ENCODE data around the gene INHBC. TPM values are rescaled to one million over a fixed set of nuclear protein-coding genes. Genes with fewer than 3 reads are reported as not detected.
"Not testable (repeated sequence)": the region's sequence is repeated elsewhere in the genome, so short reads cannot be mapped to it uniquely, and the experiment has no call there.

INHBC gene
- total RNA-seq, 1 donor from 2014 or later: 51.9 TPM

- no peak for DNase-seq (ENCODE audit: low spot score)
- no peak for ATAC-seq
Measured at GRCh38 chr12:57428965-57429364, 5.6 kb upstream of the INHBC start.

- no peak for ATAC-seq
- DNase-seq (ENCODE audit: low spot score): no peak
Measured at GRCh38 chr12:57429473-57430111, 5.0 kb upstream of the INHBC start.

GRCh38 chr12:57430112-57430930 is 4.3 kb upstream of the INHBC start:
- DNase-seq (ENCODE audit: low spot score): peak; percentile 70
- peak; percentile 50 for ATAC-seq

- DNase-seq (ENCODE audit: low spot score): peak; percentile 97
- peak; percentile 74 for ATAC-seq
Measured at GRCh38 chr12:57430931-57431566, 3.5 kb upstream of the INHBC start, which contains the start of gene R3HDM2. Gene R3HDM2 (minus strand): TSS chr12:57431043. CDS start chr12:57310428, 120,615 bp downstream.

GRCh38 chr12:57431654-57432188 is 2.9 kb upstream of the INHBC start:
- ATAC-seq: no peak
- no peak for DNase-seq (ENCODE audit: low spot score)

- DNase-seq (ENCODE audit: low spot score) (no peak), ATAC-seq (no peak)
Measured at GRCh38 chr12:57433370-57433769, 1.2 kb upstream of the INHBC start.

GRCh38 chr12:57435293-57435692 is 709 bp downstream of the INHBC start:
- ATAC-seq (peak; percentile 12), DNase-seq (ENCODE audit: low spot score) (no peak)

- DNase-seq (ENCODE audit: low spot score) (no peak), ATAC-seq (no peak)
Measured at GRCh38 chr12:57438400-57438799, 3.8 kb downstream of the INHBC start.

GRCh38 chr12:57439762-57440266 is 5.2 kb downstream of the INHBC start:
- DNase-seq (ENCODE audit: low spot score) (no peak), ATAC-seq (no peak)

- DNase-seq (ENCODE audit: low spot score); ATAC-seq: not testable (repeated sequence)
Measured at GRCh38 chr12:57441393-57441792, 6.8 kb downstream of the INHBC start.

- DNase-seq (ENCODE audit: low spot score) (no peak), ATAC-seq (no peak)
Measured at GRCh38 chr12:57441846-57442427, 7.4 kb downstream of the INHBC start.

- DNase-seq (ENCODE audit: low spot score); ATAC-seq: not testable (repeated sequence)
Measured at GRCh38 chr12:57444337-57444736, 9.8 kb downstream of the INHBC start.

GRCh38 chr12:57444744-57445143 is 10.2 kb downstream of the INHBC start:
- ATAC-seq (no peak), DNase-seq (ENCODE audit: low spot score) (no peak)

- ATAC-seq (no peak), DNase-seq (ENCODE audit: low spot score) (no peak)
Measured at GRCh38 chr12:57446292-57446960, 11.8 kb downstream of the INHBC start.

- ATAC-seq (no peak), DNase-seq (ENCODE audit: low spot score) (no peak)
Measured at GRCh38 chr12:57448669-57449068, 14.1 kb downstream of the INHBC start.

- ATAC-seq: no peak
- DNase-seq (ENCODE audit: low spot score): no peak
Measured at GRCh38 chr12:57449375-57449774, 14.8 kb downstream of the INHBC start.

- ATAC-seq: no peak
Measured at GRCh38 chr12:57450057-57450456, 15.5 kb downstream of the INHBC start.

GRCh38 chr12:57451233-57451778 is 16.7 kb downstream of the INHBC start:
- ATAC-seq: peak; percentile 55
- DNase-seq (ENCODE audit: low spot score): peak; percentile 97

More at GRCh38 chr12:57450057-57450456, 15.5 kb downstream of the INHBC start:
- DNase-seq (ENCODE audit: low spot score): no peak

- ATAC-seq: no peak
- no peak for DNase-seq (ENCODE audit: low spot score)
Measured at GRCh38 chr12:57452181-57452936, 17.8 kb downstream of the INHBC start.

Data from left lobe of liver (tissue), 2 donors.